ENCODE results near the gene CTDSPL. TPM values are rescaled to one million over a fixed set of nuclear protein-coding genes. Genes with fewer than 3 reads are reported as not detected.

CTDSPL gene
- total and polyA plus RNA-seq, 2 of the 13 experiments (the other 11 are each of a cell fraction or from before 2014, with no cell fraction given) = 26.1 to 142 TPM

DNA sequence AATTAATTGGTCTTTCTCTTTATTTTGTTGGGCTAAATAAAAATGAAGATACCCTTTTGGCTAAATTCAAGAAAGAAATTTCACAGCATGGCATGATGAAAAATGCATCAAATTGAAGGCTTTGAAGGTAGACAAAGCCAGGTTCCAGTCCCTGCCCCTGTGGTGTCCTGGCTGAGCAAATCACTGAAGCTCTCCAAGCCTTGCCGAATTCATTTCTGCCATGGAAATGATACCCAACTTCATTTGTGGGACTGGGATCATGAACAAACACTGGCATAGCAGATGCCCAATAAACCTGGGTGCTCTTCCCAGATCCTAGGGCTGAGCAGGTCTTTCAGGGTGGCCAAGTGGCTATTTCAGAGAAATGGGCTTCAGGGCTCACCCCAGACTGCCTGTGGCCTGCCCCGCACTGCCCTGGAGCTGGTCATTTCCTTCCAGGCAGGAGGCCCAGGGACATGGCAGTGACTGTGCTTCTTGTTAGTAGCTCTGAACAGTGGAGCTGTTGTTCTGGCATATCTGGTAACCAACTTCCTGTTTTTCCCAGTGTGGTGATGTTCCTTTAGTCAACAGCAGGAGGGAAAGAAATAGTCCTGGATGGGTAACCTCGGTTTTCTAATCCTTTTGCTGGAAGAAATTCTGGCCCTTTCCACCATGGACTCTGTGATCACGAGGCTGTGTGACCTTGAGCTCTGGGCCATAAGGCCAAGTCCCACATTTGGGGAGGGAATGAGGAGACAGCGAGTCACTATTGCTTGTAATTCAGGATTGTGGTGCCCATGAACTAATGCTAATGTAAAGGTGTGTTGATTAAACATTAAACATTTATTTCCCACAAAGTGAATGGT, 47.6 kb downstream of the CTDSPL start:
- H3K79me2 ChIP-seq (ENCODE audit: insufficient read depth, low read length) = peaks cover 62% of the 10 kb centered on the region
- H3K4me2 ChIP-seq (ENCODE audit: low read depth, low read length) = peak overlapping the region; percentile 22
- peaks cover 95% of the 10 kb centered on the region for H3K4me1 ChIP-seq (ENCODE audit: insufficient read depth, low read length)
- ChIA-PET POLR2A (interaction anchor here (0.8 to 6.9 kb wide), 12 partner anchors 9 to 96 kb away, joined by 3 to 72 read pairs (median 4); partner anchors contain the start of gene CTDSPL), CTCF (ENCODE audit: low intra/inter-chr PET ratio, low total read pairs) (interaction anchor here (1.0 kb wide), 1 partner anchor 58 kb away, joined by 3 read pairs; no protein-coding TSS in a partner anchor)
- H3K27me3 ChIP-seq (ENCODE audit: control insufficient read depth in 1 of 2, insufficient read depth in 2 of 2, low read length in 2 of 2) = no peaks in the 10 kb centered on the region
- H3K27ac ChIP-seq (ENCODE audit: extremely low read length, insufficient read depth, low read length) = peak overlapping the region; percentile 88
- H3K4me3 ChIP-seq (replicated peaks in 1 of 3; ENCODE audit: insufficient read depth in 1 of 3, low read depth in 2 of 3, low read length in 3 of 3) = no peak overlapping the region
- WGBS (ENCODE audit: low lambda C conversion rate) = 56% methylated on average over 5 of the region's 5 CpGs
- FAIRE-seq (peak; percentile 36), ATAC-seq (peak; percentile 49), DNase-seq (ENCODE audit: low spot score) (peak; percentile 91)
- no TSS peak for BruUV-seq (replicated peaks)
- no peaks in the 10 kb centered on the region for H4K20me1 ChIP-seq (ENCODE audit: insufficient read depth, low read length)
- peaks cover 0 to 10% of the 10 kb centered on the region in 2 experiments; a peak in 2 of 5 replicates for H3K36me3 ChIP-seq (replicated peaks in 1 of 2; ENCODE audit: control insufficient read depth in 1 of 2, insufficient read depth in 2 of 2, low read length in 2 of 2)
- H3K9me3 ChIP-seq (ENCODE audit: low read length) = no peaks in the 10 kb centered on the region
- no peak overlapping the region for H2AFZ ChIP-seq (ENCODE audit: low read length)
- intact Hi-C loops (cut with micrococcal nuclease; ENCODE audit: unreplicated experiment) (loop anchor here (2.0 kb wide), 2 partner anchors 16 to 28 kb away; no protein-coding TSS in a partner anchor), in situ Hi-C loops (cut with HindIII; ENCODE audit: extremely low pct_ligation_motif_present, low pct_unique_long_range_greater_than_20kb) (no loop called here)
- peak overlapping the region; percentile 52 for H3K9ac ChIP-seq (ENCODE audit: insufficient read depth, low read depth, low read length)
- TF ChIP-seq, protein P1, sequence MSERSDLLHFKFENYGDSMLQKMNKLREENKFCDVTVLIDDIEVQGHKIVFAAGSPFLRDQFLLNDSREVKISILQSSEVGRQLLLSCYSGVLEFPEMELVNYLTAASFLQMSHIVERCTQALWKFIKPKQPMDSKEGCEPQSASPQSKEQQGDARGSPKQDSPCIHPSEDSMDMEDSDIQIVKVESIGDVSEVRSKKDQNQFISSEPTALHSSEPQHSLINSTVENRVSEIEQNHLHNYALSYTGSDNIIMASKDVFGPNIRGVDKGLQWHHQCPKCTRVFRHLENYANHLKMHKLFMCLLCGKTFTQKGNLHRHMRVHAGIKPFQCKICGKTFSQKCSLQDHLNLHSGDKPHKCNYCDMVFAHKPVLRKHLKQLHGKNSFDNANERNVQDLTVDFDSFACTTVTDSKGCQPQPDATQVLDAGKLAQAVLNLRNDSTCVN (CRISPR knock-in tag; IDR thresholded peaks at IDR 0.05; ENCODE audit: borderline replicate concordance) = peak; percentile 28; the same call in 1 of the 2 replicates
- TF ChIP-seq MBD4 (IDR thresholded peaks at IDR 0.05; ENCODE audit: borderline replicate concordance, low read length) (no peak), ZNF784 (CRISPR knock-in tag; IDR thresholded peaks at IDR 0.05; ENCODE audit: borderline replicate concordance) (0 out of 2 replicates have a peak, but pooled peaks have one; percentile 44), ZSCAN31 (CRISPR knock-in tag; IDR thresholded peaks at IDR 0.05; ENCODE audit: low read depth) (no peak), ZBTB46 (CRISPR knock-in tag; IDR thresholded peaks at IDR 0.05; ENCODE audit: borderline replicate concordance) (no peak), THAP8 (CRISPR knock-in tag; IDR thresholded peaks at IDR 0.05; ENCODE audit: borderline replicate concordance) (no peak), PHF21A (CRISPR knock-in tag; IDR thresholded peaks at IDR 0.05) (peak; percentile 76), MLLT10 (CRISPR knock-in tag; IDR thresholded peaks at IDR 0.05) (no peak), DRAP1 (CRISPR knock-in tag; IDR thresholded peaks at IDR 0.05) (peak; percentile 60), ZNF281 (CRISPR knock-in tag; IDR thresholded peaks at IDR 0.05; ENCODE audit: borderline replicate concordance) (0 out of 2 replicates have a peak, but pooled peaks have one; percentile 20), ZNF350 (CRISPR knock-in tag; IDR thresholded peaks at IDR 0.05; ENCODE audit: borderline replicate concordance, low read depth) (no peak; the same call in 1 of the 2 replicates)

Measured in HepG2 (cell line).